ENCODE measurements around the gene WWP2. TPM values are rescaled to one million over a fixed set of nuclear protein-coding genes. Genes with fewer than 3 reads are reported as not detected.

Gene WWP2
- total RNA-seq, 1 donor from 2014 or later = 68.6 TPM

Other genes with a start within 250 kb of the WWP2 start
- 31.4 TPM for gene NFAT5, start 196.4 kb upstream of the WWP2 start, total RNA-seq
- 528 TPM for gene NQO1, start 35.8 kb upstream of the WWP2 start, total RNA-seq
- gene NOB1, start 7.4 kb upstream of the WWP2 start, total RNA-seq = 31.6 TPM
- gene CLEC18A, start 189.0 kb downstream of the WWP2 start, total RNA-seq = 3.6 TPM

Data from mucosa of gallbladder (tissue), 1 donor.